ACHN (cell line): ENCODE data around the gene UBE2F.
"Not testable (repeated sequence)": the region's sequence is repeated elsewhere in the genome, so short reads cannot be mapped to it uniquely, and the experiment has no call there.

Experiments used
- DNase-seq: peaks from one replicate; pipeline ENCODE4 v3.0.0-alpha.2; 2015
- in situ Hi-C: cut with HindIII; loops from 2 replicates; pipeline ENCODE4 v1.10.0; 2017; ENCODE audit warnings: low sequenced_read_pairs, low pct_ligation_motif_present, low pct_unique_long_range_greater_than_20kb

UBE2F gene

GRCh38 chr2:238031751-238032150 is 64.9 kb downstream of the UBE2F start:
- in situ Hi-C loops = no loop called here
- DNase-seq = no peak

GRCh38 chr2:238032755-238033337 is 66.0 kb downstream of the UBE2F start:
- in situ Hi-C loops = no loop called here
- no peak for DNase-seq

GRCh38 chr2:238033991-238034390 is 67.2 kb downstream of the UBE2F start:
- in situ Hi-C loops = not testable (repeated sequence)

GRCh38 chr2:238038203-238038602 is 71.4 kb downstream of the UBE2F start:
- no peak for DNase-seq
- in situ Hi-C loops = no loop called here

More at GRCh38 chr2:238033991-238034390, 67.2 kb downstream of the UBE2F start:
- DNase-seq = not testable (repeated sequence)

GRCh38 chr2:238039151-238039550 is 72.3 kb downstream of the UBE2F start:
- DNase-seq = no peak
- in situ Hi-C loops = no loop called here

- in situ Hi-C loops = no loop called here
- DNase-seq = no peak
These were observed 73.2 kb downstream of the UBE2F start for GRCh38 chr2:238039985-238040384.

GRCh38 chr2:238040918-238041317 is 74.1 kb downstream of the UBE2F start:
- in situ Hi-C loops = no loop called here
- no peak for DNase-seq

- DNase-seq = no peak
- in situ Hi-C loops = no loop called here
These were observed 75.3 kb downstream of the UBE2F start for GRCh38 chr2:238042090-238042489.

GRCh38 chr2:238042849-238043584 is 76.2 kb downstream of the UBE2F start:
- DNase-seq = no peak
- in situ Hi-C loops = no loop called here

GRCh38 chr2:238043851-238044250 is 77.0 kb downstream of the UBE2F start:
- no peak for DNase-seq
- in situ Hi-C loops = no loop called here

GRCh38 chr2:238045575-238045974 is 78.8 kb downstream of the UBE2F start:
- in situ Hi-C loops = no loop called here

GRCh38 chr2:238046725-238047270 is 80.0 kb downstream of the UBE2F start:
- in situ Hi-C loops = no loop called here

More at GRCh38 chr2:238045575-238045974, 78.8 kb downstream of the UBE2F start:
- no peak for DNase-seq

GRCh38 chr2:238053191-238053776 is 86.5 kb downstream of the UBE2F start:
- in situ Hi-C loops = no loop called here
- DNase-seq = no peak

More at GRCh38 chr2:238046725-238047270, 80.0 kb downstream of the UBE2F start:
- no peak for DNase-seq

- in situ Hi-C loops = no loop called here
- DNase-seq = no peak
These were observed 89.0 kb downstream of the UBE2F start for GRCh38 chr2:238055841-238056240.

GRCh38 chr2:238057696-238058575 is 91.1 kb downstream of the UBE2F start:
- DNase-seq, in situ Hi-C loops: not testable (repeated sequence)

GRCh38 chr2:238059505-238059904 is 92.7 kb downstream of the UBE2F start:
- DNase-seq = no peak
- in situ Hi-C loops = no loop called here

GRCh38 chr2:238060096-238060541 is 93.3 kb downstream of the UBE2F start:
- in situ Hi-C loops = no loop called here

GRCh38 chr2:238060542-238061314 is 93.9 kb downstream of the UBE2F start, which contains the start of gene SCLY:
Gene SCLY (plus strand): TSS chr2:238061001. CDS start chr2:238061055, 54 bp downstream.
- in situ Hi-C loops = no loop called here
- peak; percentile 98 for DNase-seq

More at GRCh38 chr2:238060096-238060541, 93.3 kb downstream of the UBE2F start:
- DNase-seq = no peak
